Activated T-helper 9 cell treated with anti-CD3 and anti-CD28 coated beads, Interleukin-2, amount 50 U/mL, for 16 hours (primary cell): ENCODE measurements around the gene SORCS2.

Experiments used
- DNase-seq: peaks from one replicate; pipeline ENCODE4 v3.0.0-alpha.2; 2020; ENCODE audit warnings: low read depth

The SORCS2 gene

GRCh38 chr4:7692451-7693236 lies 500.3 kb downstream of the SORCS2 start:
- no peak for DNase-seq

- no peak for DNase-seq
These were observed 500.9 kb downstream of the SORCS2 start for GRCh38 chr4:7693237-7693608.

GRCh38 chr4:7693711-7694110 lies 501.4 kb downstream of the SORCS2 start:
- DNase-seq = no peak

GRCh38 chr4:7694324-7694723 lies 502.0 kb downstream of the SORCS2 start:
- DNase-seq = no peak

DNA sequence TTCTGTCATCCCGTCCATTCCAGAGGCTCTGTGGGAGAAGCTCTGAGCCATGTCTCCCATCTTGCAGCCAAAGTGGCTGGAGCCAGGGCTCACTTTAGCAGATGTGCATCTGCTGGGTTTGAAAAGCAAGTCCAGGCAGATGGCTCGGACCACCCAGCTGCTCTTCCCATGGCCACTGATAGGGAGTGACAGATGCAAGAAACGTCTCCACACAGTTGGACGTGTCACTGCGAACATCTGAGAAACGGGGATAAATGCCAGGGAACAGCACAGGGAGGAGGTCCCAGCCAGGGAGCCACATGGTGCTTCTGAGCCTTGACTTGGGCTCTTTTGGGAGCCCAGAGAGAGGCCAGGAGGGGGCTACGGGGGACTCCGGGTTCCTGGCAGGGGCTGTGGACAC lies 505.0 kb downstream of the SORCS2 start:
- DNase-seq = no peak

- DNase-seq = no peak
These were observed 505.5 kb downstream of the SORCS2 start for GRCh38 chr4:7697821-7698220.

DNA sequence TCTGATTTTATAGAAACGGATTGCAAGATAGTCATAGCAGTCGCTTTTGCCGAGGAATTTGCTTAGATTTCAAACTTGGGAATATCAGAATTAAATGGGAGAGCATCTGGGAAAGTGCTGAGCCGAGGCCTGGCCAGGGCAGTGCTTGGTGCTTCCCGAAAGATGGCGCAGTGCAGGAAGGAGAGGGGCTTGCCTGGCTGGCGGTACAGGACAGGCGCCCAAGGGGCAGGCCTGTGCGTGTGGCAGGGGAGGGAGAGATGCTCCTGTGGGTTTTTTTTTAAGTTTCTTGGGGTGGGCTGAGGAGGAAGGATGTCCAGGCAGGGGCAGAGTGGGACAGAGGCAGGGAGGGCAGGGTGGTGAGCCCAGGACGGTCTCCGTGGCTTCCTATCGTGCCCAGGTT lies 506.2 kb downstream of the SORCS2 start:
- DNase-seq = no peak

GRCh38 chr4:7699031-7699430 lies 506.7 kb downstream of the SORCS2 start:
- no peak for DNase-seq

- DNase-seq = no peak
These were observed 507.5 kb downstream of the SORCS2 start for GRCh38 chr4:7699825-7700224.

GRCh38 chr4:7700665-7701064 lies 508.3 kb downstream of the SORCS2 start:
- DNase-seq = no peak

- DNase-seq = no peak
These were observed 509.7 kb downstream of the SORCS2 start for GRCh38 chr4:7701866-7702649.

DNA sequence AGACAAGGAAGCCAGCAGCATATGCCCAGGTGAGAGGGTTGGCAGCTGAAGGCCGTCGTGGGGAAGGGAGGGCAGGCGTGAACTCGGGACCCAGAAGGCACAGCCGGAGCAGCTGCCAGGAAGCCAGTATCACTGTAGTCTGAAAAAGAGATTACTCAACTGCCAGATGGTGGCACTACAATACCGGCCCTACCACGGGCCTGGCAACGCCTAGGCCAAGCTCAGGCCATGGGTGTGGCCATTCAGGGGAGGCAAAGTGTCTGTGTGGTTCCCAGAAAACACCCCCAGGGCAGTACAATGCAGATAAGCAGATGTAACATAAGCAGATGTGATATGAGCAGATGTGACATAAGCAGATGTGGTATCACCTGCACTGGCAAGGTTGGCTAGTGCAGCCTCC lies 511.4 kb downstream of the SORCS2 start:
- DNase-seq = no peak

GRCh38 chr4:7704091-7704490 lies 511.8 kb downstream of the SORCS2 start:
- no peak for DNase-seq

GRCh38 chr4:7704625-7705024 lies 512.3 kb downstream of the SORCS2 start:
- DNase-seq = no peak

GRCh38 chr4:7705062-7705461 lies 512.7 kb downstream of the SORCS2 start:
- DNase-seq = no peak

GRCh38 chr4:7705593-7705992 lies 513.3 kb downstream of the SORCS2 start:
- no peak for DNase-seq

DNA sequence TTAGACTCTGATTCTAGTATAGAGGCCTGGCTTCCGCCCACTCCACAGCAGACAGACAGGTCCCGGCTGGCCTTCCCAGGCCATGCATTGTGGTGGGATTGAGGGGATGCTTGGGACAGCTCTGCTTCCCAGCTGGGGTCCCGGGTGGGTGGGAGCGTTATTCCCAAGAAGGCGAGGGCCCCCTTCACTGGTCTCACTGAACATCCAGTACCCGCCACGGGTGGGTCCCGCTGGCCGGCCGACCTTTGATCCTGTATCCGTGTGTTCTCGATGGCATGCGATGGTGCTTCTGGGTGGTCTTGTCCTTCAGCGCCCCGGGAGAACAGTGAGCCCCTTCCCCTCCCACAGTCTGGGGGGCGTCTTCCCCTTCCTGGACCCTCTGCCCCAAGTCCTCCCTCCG lies 515.9 kb downstream of the SORCS2 start:
- DNase-seq = no peak

GRCh38 chr4:7708981-7709380 lies 516.6 kb downstream of the SORCS2 start:
- no peak for DNase-seq

GRCh38 chr4:7709431-7709830 lies 517.1 kb downstream of the SORCS2 start:
- DNase-seq = no peak

- no peak for DNase-seq
These were observed 517.8 kb downstream of the SORCS2 start for GRCh38 chr4:7710126-7710525.

GRCh38 chr4:7710576-7711306 lies 518.4 kb downstream of the SORCS2 start:
- DNase-seq = no peak

DNA sequence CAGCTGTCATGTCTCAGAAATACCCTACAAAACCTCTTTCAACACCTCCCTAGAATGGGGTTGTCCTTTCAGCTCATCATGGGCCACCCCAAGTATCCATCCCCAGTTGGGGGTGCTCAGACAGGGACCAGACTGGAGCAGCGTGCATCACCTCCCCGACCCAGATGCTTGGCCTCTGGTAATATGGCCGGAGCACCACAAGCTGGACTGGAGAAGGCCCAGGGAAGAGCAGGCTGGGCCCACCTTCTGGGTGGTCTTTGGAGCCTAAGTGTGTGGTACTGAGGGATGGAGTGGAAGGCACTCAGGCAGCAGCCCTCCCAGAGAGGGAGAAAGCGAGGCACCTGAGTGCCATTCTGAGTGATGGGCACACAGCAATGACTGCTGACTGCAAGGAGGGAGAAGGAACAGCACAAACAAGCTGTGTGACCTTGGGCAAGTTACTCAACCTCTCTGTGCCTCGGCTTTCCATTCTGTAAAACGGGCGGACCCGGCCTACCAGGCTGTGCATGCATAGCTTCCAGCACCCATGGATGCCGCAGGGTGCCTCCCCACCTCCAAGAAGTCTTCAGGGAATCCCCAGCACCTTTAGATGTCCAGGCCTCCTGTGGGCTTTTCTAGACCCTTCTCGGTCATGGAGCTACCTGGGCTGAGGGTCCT lies 519.1 kb downstream of the SORCS2 start:
- no peak for DNase-seq
